HS-27A (cell line): Measurements from ENCODE around the gene CIRBP.
A peak's percentile ranks its signal among the peaks of the same experiment; 100 is the strongest.

Source experiments
- DNase-seq: peaks from one replicate; pipeline ENCODE4 v3.0.0-alpha.2; 2012; ENCODE audit warnings: low read depth, missing footprints

The CIRBP gene

GRCh38 chr19:1267477-1268225 is 1.5 kb upstream of the CIRBP start:
- no peak for DNase-seq

- DNase-seq = no peak
Measured at GRCh38 chr19:1268226-1269064, 687 bp upstream of the CIRBP start.

- DNase-seq = peak; percentile 84
Measured at GRCh38 chr19:1269478-1270212, 513 bp downstream of the CIRBP start.

GRCh38 chr19:1270213-1270853 is 1.2 kb downstream of the CIRBP start:
- DNase-seq = no peak

- no peak for DNase-seq
Measured at GRCh38 chr19:1270854-1271527, 1.9 kb downstream of the CIRBP start.

- no peak for DNase-seq
Measured at GRCh38 chr19:1271528-1272422, 2.6 kb downstream of the CIRBP start.

GRCh38 chr19:1272423-1273262 is 3.5 kb downstream of the CIRBP start:
- no peak for DNase-seq

GRCh38 chr19:1273263-1274041 is 4.3 kb downstream of the CIRBP start:
- no peak for DNase-seq

- no peak for DNase-seq
Measured at GRCh38 chr19:1274081-1274851, 5.1 kb downstream of the CIRBP start.

- no peak for DNase-seq
Measured at GRCh38 chr19:1274852-1275259, 5.7 kb downstream of the CIRBP start.

- DNase-seq = peak; percentile 84
Measured at GRCh38 chr19:1275260-1275975, 6.3 kb downstream of the CIRBP start, which contains the start of gene FAM174C. Gene FAM174C, plus strand, starts transcription at chr19:1275530. Its CDS starts 20 bp downstream, at chr19:1275550.

- DNase-seq = no peak
Measured at GRCh38 chr19:1275976-1276627, 7.0 kb downstream of the CIRBP start.

- DNase-seq = no peak
Measured at GRCh38 chr19:1276628-1277022, 7.5 kb downstream of the CIRBP start.

GRCh38 chr19:1277061-1277460 is 7.9 kb downstream of the CIRBP start:
- no peak for DNase-seq

GRCh38 chr19:1278074-1278473 is 8.9 kb downstream of the CIRBP start:
- DNase-seq = no peak
